GM18867 (cell line): ENCODE data around the gene HS1BP3.

Source experiments
- ATAC-seq: cut with Tn5 transposase; IDR thresholded peaks from one replicate; pipeline ENCODE4 v1.9.1; 2021; ENCODE audit warnings: mild to moderate bottlenecking, moderate library complexity; ENCODE audit not compliant: unreplicated experiment

The HS1BP3 gene

GRCh38 chr2:20604401-20604911, 46.4 kb downstream of the HS1BP3 start:
- no peak for ATAC-seq

DNA sequence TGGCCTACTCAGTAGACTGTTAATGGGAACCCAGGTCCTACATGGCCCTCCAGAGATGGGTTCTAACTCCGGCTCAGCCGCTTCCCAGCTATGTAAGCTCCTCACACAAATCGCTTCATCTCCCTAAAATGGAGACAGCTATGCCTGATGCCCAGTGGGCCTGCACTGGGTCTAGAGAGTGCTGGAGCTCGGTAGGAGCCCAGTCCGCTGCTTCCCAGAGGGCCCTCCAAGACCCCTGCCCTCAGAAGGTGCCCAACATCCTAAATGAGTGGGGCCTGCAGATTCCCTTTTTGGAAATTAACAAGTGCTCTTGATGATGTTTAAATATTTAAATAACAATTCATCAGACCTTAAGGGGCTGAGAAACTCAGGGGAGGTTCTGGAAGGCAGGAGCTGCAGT, 47.1 kb downstream of the HS1BP3 start:
- no peak for ATAC-seq

DNA sequence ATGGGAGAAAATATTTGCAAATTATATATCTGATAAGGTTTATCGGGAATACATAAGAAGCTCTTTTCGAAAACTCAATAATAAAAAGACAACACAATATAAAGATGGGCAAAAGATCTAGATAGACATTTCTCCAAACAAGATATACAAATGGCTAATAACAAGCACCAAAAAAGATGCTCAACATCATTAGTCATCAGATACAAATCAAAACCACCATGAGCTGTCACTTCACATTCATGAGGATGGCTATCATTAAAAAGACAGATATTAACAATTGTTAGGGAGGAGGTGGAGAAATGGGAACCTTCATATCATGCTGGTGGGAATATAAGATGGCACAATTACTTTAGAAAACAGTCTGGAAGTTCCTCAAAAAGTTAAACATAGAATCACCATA, 48.1 kb downstream of the HS1BP3 start:
- ATAC-seq: no peak

DNA sequence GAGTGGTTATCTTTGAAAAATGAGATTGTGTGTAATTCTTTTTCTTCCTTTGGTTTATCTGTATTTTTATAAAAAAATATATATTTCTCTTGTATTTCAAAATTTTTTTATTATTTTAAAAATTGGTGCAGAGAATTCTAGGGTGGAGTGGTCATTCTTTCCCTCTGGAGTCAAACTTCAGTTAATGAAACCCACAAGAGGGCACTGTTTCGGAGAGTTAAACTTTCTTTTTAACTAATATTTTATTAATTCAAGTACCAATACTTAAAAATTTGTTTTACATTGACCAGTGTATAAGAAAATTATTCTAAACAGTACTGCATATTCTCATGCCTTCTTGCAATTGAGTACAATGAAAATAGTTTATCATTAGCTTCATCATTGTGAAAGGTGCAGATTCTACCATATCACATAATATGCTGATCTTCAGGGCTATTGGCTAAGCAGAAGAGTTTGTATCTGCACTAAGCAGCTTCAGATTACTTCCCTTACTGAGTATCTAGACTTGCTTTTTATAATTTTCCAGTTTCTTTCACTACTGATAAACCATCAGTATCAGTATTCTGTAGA, 50.1 kb downstream of the HS1BP3 start:
- ATAC-seq: no peak

DNA sequence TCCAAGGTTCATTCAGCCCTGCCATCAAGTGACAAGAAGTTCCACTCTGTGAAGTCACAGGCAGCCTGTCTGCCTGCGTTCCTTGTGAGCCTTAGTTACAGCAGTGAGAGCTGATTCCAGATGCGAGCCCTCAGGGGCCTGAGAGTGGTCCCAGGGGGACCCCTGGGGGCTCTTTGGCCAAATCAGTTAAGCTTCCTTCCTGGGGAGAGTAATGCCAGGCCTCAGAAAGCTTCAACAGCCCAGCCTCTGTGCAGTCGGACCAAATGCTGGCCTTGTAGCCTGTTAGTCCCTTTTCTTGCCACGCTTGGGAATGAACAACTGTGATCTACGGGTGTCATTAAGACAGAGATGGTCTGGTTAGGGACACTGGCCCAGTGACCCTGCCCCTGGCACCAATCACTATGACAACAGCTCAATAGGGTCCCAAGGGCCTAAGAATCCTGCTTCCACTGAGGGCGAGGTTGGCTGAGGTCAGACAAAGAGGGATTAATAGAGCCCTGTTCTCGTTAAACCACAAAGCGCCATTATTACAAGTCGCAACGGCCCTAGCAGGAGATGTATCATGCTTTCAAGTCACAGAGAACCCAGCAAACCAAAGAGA, 50.9 kb downstream of the HS1BP3 start:
- no peak for ATAC-seq

- no peak for ATAC-seq
Measured at GRCh38 chr2:20599001-20599600, 51.8 kb downstream of the HS1BP3 start.

DNA sequence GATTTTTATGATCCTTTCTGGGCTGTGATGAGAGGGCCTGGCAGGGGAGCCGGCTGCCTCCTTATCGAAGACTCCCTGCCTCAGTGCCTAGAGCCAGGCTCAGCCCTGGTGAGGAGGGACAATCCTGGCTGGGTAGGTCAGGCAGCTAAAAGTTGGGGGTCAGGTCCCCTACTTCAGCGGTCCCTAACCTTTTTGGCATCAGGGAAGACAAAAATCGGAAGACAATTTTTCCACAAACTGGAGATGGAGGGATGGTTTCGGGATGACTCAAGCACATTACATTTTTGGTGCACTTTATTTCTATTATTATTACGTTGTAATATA, 53.1 kb downstream of the HS1BP3 start:
- no peak for ATAC-seq

GRCh38 chr2:20596973-20597859, 53.7 kb downstream of the HS1BP3 start:
- no peak for ATAC-seq

DNA sequence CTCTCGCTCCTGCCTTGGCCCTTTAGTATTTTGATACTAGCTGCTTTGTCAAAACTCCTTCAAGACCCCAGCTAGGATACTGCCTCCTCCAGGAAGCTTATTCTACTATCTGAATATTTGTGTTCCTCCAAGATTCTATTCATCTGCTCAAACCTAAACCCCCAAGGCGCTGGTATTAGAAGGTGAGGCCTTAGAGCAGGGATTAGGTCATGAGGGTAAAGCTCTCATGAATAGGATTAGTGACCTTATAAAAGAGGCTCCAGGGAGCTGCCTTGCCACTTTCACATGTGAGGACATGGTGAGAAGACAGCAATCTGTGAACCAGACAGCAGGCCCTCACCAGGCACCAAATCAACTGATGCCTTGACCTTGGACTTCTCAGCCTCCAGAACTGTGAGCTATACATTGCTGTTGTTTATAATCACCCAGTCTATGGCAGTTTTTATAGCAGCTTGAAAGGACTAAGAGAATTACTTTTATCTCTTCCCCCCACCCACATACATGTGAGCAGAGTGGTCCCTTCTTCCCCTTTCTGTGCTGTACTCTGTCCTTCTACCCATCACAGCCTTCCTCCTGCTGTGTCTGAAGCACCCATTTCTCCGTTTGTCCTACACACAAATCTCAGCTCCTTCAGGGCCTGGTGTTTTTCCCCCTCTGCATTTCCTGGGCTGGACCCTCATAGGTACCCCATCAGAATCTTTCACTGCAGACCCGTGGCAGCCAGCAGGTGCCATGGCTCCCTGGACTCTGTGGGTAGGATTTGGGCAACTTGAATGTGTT, 54.5 kb downstream of the HS1BP3 start:
- ATAC-seq: no peak

- peak; percentile 86 for ATAC-seq
Measured at GRCh38 chr2:20595439-20596192, 55.3 kb downstream of the HS1BP3 start.

DNA sequence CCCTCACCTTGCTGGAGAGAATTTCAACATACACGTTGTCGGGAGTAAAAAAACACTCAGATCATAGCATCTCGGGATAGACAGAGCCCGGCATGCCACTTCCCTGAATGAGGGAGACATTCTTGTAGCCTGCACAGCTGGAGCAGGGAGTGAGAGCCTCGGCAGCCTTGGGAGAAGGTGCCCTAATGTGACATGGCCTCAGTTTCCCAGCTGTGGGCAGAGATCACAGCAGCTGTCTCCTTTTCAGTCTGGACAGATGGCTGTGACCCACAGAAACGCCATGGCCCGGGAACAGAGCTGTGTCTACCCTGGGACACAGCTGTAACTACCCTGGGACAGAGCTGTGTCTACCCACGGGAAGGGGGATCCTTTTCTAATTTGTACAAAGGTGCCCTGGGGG, 55.9 kb downstream of the HS1BP3 start:
- peak; percentile 2 for ATAC-seq

GRCh38 chr2:20594048-20594750, 56.7 kb downstream of the HS1BP3 start:
- no peak for ATAC-seq

- no peak for ATAC-seq
Measured at GRCh38 chr2:20593072-20594034, 57.5 kb downstream of the HS1BP3 start.

GRCh38 chr2:20592106-20593071, 58.5 kb downstream of the HS1BP3 start:
- no peak for ATAC-seq

DNA sequence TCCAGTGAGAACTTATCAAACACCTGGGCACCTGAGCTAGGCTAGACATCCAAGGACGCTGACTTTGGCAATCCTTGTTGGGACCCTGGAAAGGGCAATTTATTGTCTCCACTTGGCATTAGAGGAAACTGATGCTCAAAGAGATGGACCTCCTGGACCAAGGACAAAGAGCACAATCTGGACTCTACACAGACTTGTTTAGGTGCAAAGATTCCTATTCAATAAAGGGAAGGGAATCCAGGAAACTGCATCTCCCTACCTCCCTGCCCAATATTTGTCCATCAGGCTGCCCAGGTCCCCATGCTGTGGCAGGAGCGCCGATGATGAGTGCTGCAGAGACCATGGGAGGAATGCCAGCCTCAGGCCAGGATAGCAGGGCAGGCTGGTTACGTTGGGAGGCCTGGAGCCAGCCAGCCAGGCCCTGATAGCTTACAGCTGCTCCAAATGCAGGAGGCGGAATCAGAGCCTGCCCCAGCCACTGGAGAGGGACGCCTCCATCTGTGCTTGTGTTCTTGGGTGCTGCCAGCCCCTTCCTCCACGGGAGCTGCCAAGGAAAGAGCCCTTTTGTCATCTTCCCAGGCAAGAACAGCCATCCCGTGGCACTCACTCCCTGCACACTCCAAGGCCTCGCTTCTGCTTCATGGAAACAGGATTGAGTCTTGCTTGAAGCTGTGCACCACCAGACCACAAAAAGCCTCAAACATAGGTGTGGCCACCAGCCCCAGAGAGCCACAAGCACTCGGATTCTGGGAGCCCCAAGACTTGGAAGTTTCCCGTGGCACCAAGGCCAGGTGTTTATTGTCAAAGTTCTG, 60.0 kb downstream of the HS1BP3 start:
- no peak for ATAC-seq

- ATAC-seq: no peak
Measured at GRCh38 chr2:20589975-20590703, 60.8 kb downstream of the HS1BP3 start.
